ENCODE results near the gene ZBTB40. TPM values are rescaled to one million over a fixed set of nuclear protein-coding genes. Genes with fewer than 3 reads are reported as not detected.

The ZBTB40 gene
- total and polyA plus RNA-seq, 2 of the 13 experiments (the other 11 are each of a cell fraction or from before 2014, with no cell fraction given): 8.8 to 16.5 TPM

DNA sequence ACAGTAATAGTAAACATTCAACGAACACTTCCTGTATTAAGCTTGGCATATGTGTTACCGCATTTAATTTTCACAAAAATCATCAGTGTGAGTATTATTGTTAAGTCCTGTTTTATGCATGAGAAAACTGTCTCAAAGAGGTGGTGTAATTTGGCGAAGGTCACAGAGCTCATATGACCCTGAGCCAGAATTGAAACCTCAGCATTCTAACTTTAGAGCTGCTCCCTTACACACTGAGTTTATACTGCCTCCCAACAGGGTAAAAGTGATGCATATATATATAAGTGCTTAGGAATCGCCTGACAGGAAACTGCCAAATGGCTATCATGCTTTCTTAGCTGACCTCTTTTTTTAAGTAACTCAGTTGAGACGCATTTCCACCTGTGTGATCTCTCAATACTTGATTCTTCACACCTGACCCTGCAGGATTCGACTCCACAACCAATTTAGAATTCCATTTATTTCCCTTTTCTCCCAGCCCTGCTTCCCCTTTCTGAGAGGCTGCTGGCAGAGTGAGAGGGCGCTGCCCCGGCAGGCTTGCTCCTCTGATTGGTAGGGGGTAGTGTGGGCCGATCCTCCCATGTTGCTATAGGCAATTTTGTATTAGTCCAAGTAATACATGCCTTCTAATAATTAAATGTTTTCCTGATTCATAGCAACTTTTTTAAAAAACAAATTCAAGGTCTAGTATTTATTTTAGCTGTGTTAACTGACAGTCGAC is 40.5 kb downstream of the ZBTB40 start:
- H3K9me3 ChIP-seq (ENCODE audit: low read length): no peaks in the 10 kb centered on the region
- peaks cover 12% of the 10 kb centered on the region for H3K79me2 ChIP-seq (ENCODE audit: insufficient read depth, low read length)
- in situ Hi-C loops (cut with HindIII; ENCODE audit: extremely low pct_ligation_motif_present, low pct_unique_long_range_greater_than_20kb): no loop called here
- TF ChIP-seq HIVEP1 (CRISPR knock-in tag; IDR thresholded peaks at IDR 0.05) (no peak), MAFK (conservative IDR thresholded peaks at IDR 0.05 in 1 of 2, IDR thresholded peaks at IDR 0.05 in 1 of 2; ENCODE audit: low read length in 2 of 2) (0 out of 4 replicates have a peak, but pooled peaks of 1 of the 2 experiments have one; percentile 3), SNAI1 (CRISPR knock-in tag; IDR thresholded peaks at IDR 0.05; ENCODE audit: borderline replicate concordance) (no peak), KLF6 (CRISPR knock-in tag; IDR thresholded peaks at IDR 0.05) (no peak)
- CTCF ChIA-PET (ENCODE audit: low intra/inter-chr PET ratio, low total read pairs): no interaction called here
- no peak for ATAC-seq
- H3K4me2 ChIP-seq (ENCODE audit: low read depth, low read length): no peak overlapping the region
- intact Hi-C loops (cut with micrococcal nuclease; ENCODE audit: unreplicated experiment): no loop called here
- no peaks in the 10 kb centered on the region for H3K4me1 ChIP-seq (ENCODE audit: insufficient read depth, low read length)
- FAIRE-seq: no peak
- H3K4me3 ChIP-seq (replicated peaks in 1 of 3; ENCODE audit: insufficient read depth in 1 of 3, low read depth in 2 of 3, low read length in 3 of 3): no peak overlapping the region
- peaks cover 7 to 44% of the 10 kb centered on the region in 2 experiments for H3K36me3 ChIP-seq (replicated peaks in 1 of 2; ENCODE audit: control insufficient read depth in 1 of 2, insufficient read depth in 2 of 2, low read length in 2 of 2)
- no peaks in the 10 kb centered on the region for H4K20me1 ChIP-seq (ENCODE audit: insufficient read depth, low read length)
- WGBS (ENCODE audit: low lambda C conversion rate): 96% methylated on average over 10 of the region's 10 CpGs
- DNase-seq (ENCODE audit: low spot score): no peak
- no TSS peak for BruUV-seq (replicated peaks)
- H3K27me3 ChIP-seq (ENCODE audit: control insufficient read depth in 1 of 2, insufficient read depth in 2 of 2, low read length in 2 of 2): no peaks in the 10 kb centered on the region
- H2AFZ ChIP-seq (ENCODE audit: low read length): no peak overlapping the region
- no peak overlapping the region for H3K27ac ChIP-seq (ENCODE audit: extremely low read length, insufficient read depth, low read length)
- no peak overlapping the region for H3K9ac ChIP-seq (ENCODE audit: insufficient read depth, low read depth, low read length)
- POLR2A ChIA-PET: no interaction called here

- H3K27me3 ChIP-seq (ENCODE audit: control insufficient read depth in 1 of 2, insufficient read depth in 2 of 2, low read length in 2 of 2): no peaks in the 10 kb centered on the region
- no peak overlapping the region for H3K27ac ChIP-seq (ENCODE audit: extremely low read length, insufficient read depth, low read length)
- 95% methylated on average over 2 of the region's 2 CpGs for WGBS (ENCODE audit: low lambda C conversion rate)
- DNase-seq (ENCODE audit: low spot score) (no peak), FAIRE-seq (no peak), ATAC-seq (no peak)
- no peaks in the 10 kb centered on the region for H3K9me3 ChIP-seq (ENCODE audit: low read length)
- H2AFZ ChIP-seq (ENCODE audit: low read length): no peak overlapping the region
- POLR2A ChIA-PET: no interaction called here
- no peaks in the 10 kb centered on the region for H4K20me1 ChIP-seq (ENCODE audit: insufficient read depth, low read length)
- H3K4me3 ChIP-seq (replicated peaks in 1 of 3; ENCODE audit: insufficient read depth in 1 of 3, low read depth in 2 of 3, low read length in 3 of 3): no peak overlapping the region
- BruUV-seq (replicated peaks): no TSS peak
- H3K9ac ChIP-seq (ENCODE audit: insufficient read depth, low read depth, low read length): no peak overlapping the region
- no peaks in the 10 kb centered on the region for H3K4me1 ChIP-seq (ENCODE audit: insufficient read depth, low read length)
- CTCF ChIA-PET (ENCODE audit: low intra/inter-chr PET ratio, low total read pairs): no interaction called here
- in situ Hi-C loops (cut with HindIII; ENCODE audit: extremely low pct_ligation_motif_present, low pct_unique_long_range_greater_than_20kb) (no loop called here), intact Hi-C loops (cut with micrococcal nuclease; ENCODE audit: unreplicated experiment) (no loop called here)
- H3K4me2 ChIP-seq (ENCODE audit: low read depth, low read length): no peak overlapping the region
- no peaks in the 10 kb centered on the region for H3K79me2 ChIP-seq (ENCODE audit: insufficient read depth, low read length)
- H3K36me3 ChIP-seq (replicated peaks in 1 of 2; ENCODE audit: control insufficient read depth in 1 of 2, insufficient read depth in 2 of 2, low read length in 2 of 2): peaks cover 8 to 56% of the 10 kb centered on the region in 2 experiments
- TF ChIP-seq SATB2 (CRISPR knock-in tag; IDR thresholded peaks at IDR 0.05) (no peak), POLR2AphosphoS2 (IDR thresholded peaks at IDR 0.05; ENCODE audit: low read depth, low read length) (no peak), ZBTB37 (CRISPR knock-in tag; IDR thresholded peaks at IDR 0.05) (no peak), ZBTB7A (CRISPR knock-in tag; IDR thresholded peaks at IDR 0.05) (no peak), ZNF547 (CRISPR knock-in tag; IDR thresholded peaks at IDR 0.05) (no peak), SP4 (CRISPR knock-in tag; IDR thresholded peaks at IDR 0.05) (no peak), ISX (CRISPR knock-in tag; conservative IDR thresholded peaks at IDR 0.05) (no peak), FOSL1 (CRISPR knock-in tag; IDR thresholded peaks at IDR 0.05; ENCODE audit: borderline replicate concordance) (no peak), ZNF343 (CRISPR knock-in tag; IDR thresholded peaks at IDR 0.05) (no peak), ARID2 (CRISPR knock-in tag; IDR thresholded peaks at IDR 0.05; ENCODE audit: borderline replicate concordance) (no peak)
Observed at GRCh38 chr1:22494144-22494543, 42.5 kb downstream of the ZBTB40 start.

Measured in HepG2 (cell line).